SK-N-SH treated with all-trans-retinoic acid at 6 μM for 48 hours (cell line): ENCODE results near the gene MYO3B.

ENCODE experiments used
- ATAC-seq: fragments of 200-7000 bp; cut with Tn5 transposase; 3 replicates; pipeline ENCODE4 v1.9.1; 2020; ENCODE audit warnings: mild to moderate bottlenecking, moderate library complexity
- ARNTL ChIP-seq: fragments of 450-650 bp; formaldehyde crosslinking; IDR thresholded peaks from 2 replicates; pipeline ENCODE4 v1.5.0; 2020; ENCODE audit warnings: low read depth, mild to moderate bottlenecking, moderate library complexity, borderline replicate concordance
- BACH2 ChIP-seq: fragments of 250-450 bp; sonication (Bioruptor Pico); IDR thresholded peaks from 2 replicates; pipeline ENCODE4 v1.9.0; 2021; ENCODE audit warnings: mild to moderate bottlenecking, borderline replicate concordance
- CSDC2 ChIP-seq: fragments of 250-450 bp; sonication (Bioruptor Pico); IDR thresholded peaks from 2 replicates; pipeline ENCODE4 v1.5.0; 2020; ENCODE audit warnings: mild to moderate bottlenecking, moderate library complexity
- CSRNP3 ChIP-seq: fragments of 250-450 bp; sonication (Bioruptor Pico); IDR thresholded peaks from 2 replicates; pipeline ENCODE4 v1.5.1; 2021; ENCODE audit warnings: mild to moderate bottlenecking, moderate library complexity
- ESRRG ChIP-seq: fragments of 250-450 bp; sonication (Bioruptor Pico); IDR thresholded peaks from 2 replicates; pipeline ENCODE4 v1.6.1; 2021; ENCODE audit warnings: mild to moderate bottlenecking
- GLIS3 ChIP-seq: fragments of 250-450 bp; sonication (Bioruptor Pico); IDR thresholded peaks from 2 replicates; pipeline ENCODE4 v1.5.0; 2020; ENCODE audit warnings: mild to moderate bottlenecking, moderate library complexity
- ISL1 ChIP-seq: fragments of 250-450 bp; sonication (Bioruptor Pico); IDR thresholded peaks from 2 replicates; pipeline ENCODE4 v2.1.2; 2022; ENCODE audit warnings: mild to moderate bottlenecking, moderate library complexity
- OSR1 ChIP-seq: fragments of 250-450 bp; sonication (Bioruptor Pico); IDR thresholded peaks from 2 replicates; pipeline ENCODE4 v1.8.0; 2022; ENCODE audit warnings: moderate library complexity, mild to moderate bottlenecking, inconsistent platforms
- PATZ1 ChIP-seq: fragments of 250-450 bp; sonication (Bioruptor Pico); IDR thresholded peaks from 2 replicates; pipeline ENCODE4 v1.8.0; 2020; ENCODE audit warnings: mild to moderate bottlenecking, moderate library complexity, borderline replicate concordance
- POU6F1 ChIP-seq: fragments of 250-450 bp; sonication (Bioruptor Pico); IDR thresholded peaks from 2 replicates; pipeline ENCODE4 v1.8.0; 2021; ENCODE audit warnings: low read depth, mild to moderate bottlenecking, moderate library complexity, borderline replicate concordance
- PPARA ChIP-seq: fragments of 250-450 bp; sonication (Bioruptor Pico); IDR thresholded peaks from 2 replicates; pipeline ENCODE4 v1.5.0; 2020; ENCODE audit warnings: mild to moderate bottlenecking, borderline replicate concordance
- RARB ChIP-seq: fragments of 250-450 bp; sonication (Bioruptor Pico); IDR thresholded peaks from 2 replicates; pipeline ENCODE4 v1.8.0; 2021; ENCODE audit warnings: mild to moderate bottlenecking, moderate library complexity
- SNAI2 ChIP-seq: fragments of 250-450 bp; sonication (Bioruptor Pico); IDR thresholded peaks from 2 replicates; pipeline ENCODE4 v1.5.0; 2020; ENCODE audit warnings: mild to moderate bottlenecking, moderate library complexity
- TCF4 ChIP-seq: fragments of 250-450 bp; sonication (Bioruptor Pico); IDR thresholded peaks from 2 replicates; pipeline ENCODE4 v1.8.0; 2021; ENCODE audit warnings: mild to moderate bottlenecking, moderate library complexity, borderline replicate concordance
- TOX ChIP-seq: fragments of 250-450 bp; sonication (Bioruptor Pico); IDR thresholded peaks from 2 replicates; pipeline ENCODE4 v1.8.0; 2021; ENCODE audit warnings: mild to moderate bottlenecking, moderate library complexity, borderline replicate concordance
- TSHZ2 ChIP-seq: fragments of 250-450 bp; sonication (Bioruptor Pico); IDR thresholded peaks from 2 replicates; pipeline ENCODE4 v1.5.0; 2020; ENCODE audit warnings: mild to moderate bottlenecking, moderate library complexity
- ZC3H10 ChIP-seq: fragments of 250-450 bp; sonication (Bioruptor Pico); IDR thresholded peaks from 2 replicates; pipeline ENCODE4 v1.5.1; 2021; ENCODE audit warnings: mild to moderate bottlenecking, moderate library complexity
- ZFP3 ChIP-seq: fragments of 250-450 bp; sonication (Bioruptor Pico); IDR thresholded peaks from 2 replicates; pipeline ENCODE4 v1.5.0; 2020; ENCODE audit warnings: mild to moderate bottlenecking, moderate library complexity
- ZFP30 ChIP-seq: fragments of 450-650 bp; formaldehyde crosslinking; IDR thresholded peaks from 2 replicates; pipeline ENCODE4 v1.5.0; 2022; ENCODE audit warnings: mild to moderate bottlenecking, moderate library complexity
- ZNF565 ChIP-seq: fragments of 450-650 bp; formaldehyde crosslinking; conservative IDR thresholded peaks from 2 replicates; pipeline ENCODE4 v1.5.0; 2020; ENCODE audit warnings: low read depth, mild to moderate bottlenecking, moderate library complexity
- ZNF70 ChIP-seq: fragments of 450-650 bp; formaldehyde crosslinking; IDR thresholded peaks from 2 replicates; pipeline ENCODE4 v1.5.0; 2020; ENCODE audit warnings: mild to moderate bottlenecking, moderate library complexity
- ZNF8 ChIP-seq: fragments of 450-650 bp; formaldehyde crosslinking; IDR thresholded peaks from 2 replicates; pipeline ENCODE4 v1.5.0; 2020; ENCODE audit warnings: mild to moderate bottlenecking, moderate library complexity

MYO3B gene

DNA sequence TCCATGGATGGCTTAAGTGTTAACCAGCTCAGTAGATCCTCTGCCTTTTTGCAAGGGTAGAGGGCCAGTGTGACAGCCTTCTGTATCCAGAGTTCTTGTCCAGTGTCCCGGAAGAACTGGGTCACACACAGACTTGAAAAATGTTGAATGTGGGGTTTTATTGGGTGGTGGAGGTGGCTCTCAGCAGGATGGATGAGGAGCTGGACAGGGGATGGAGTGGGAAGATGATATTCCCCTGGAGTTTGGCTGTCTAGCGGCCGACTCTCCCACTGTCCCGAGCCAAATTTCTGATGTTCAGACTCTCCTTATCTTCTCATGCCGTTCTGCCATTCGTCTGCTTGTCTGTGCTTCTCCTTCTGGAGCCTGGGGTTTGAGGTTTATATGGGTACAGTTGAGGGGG lies 72.6 kb downstream of the MYO3B start (continued):
- TF ChIP-seq TCF4 (CRISPR knock-in tag) (no peak), OSR1 (CRISPR knock-in tag) (no peak)
- TF ChIP-seq, all 23 proteins: peak for 0

DNA sequence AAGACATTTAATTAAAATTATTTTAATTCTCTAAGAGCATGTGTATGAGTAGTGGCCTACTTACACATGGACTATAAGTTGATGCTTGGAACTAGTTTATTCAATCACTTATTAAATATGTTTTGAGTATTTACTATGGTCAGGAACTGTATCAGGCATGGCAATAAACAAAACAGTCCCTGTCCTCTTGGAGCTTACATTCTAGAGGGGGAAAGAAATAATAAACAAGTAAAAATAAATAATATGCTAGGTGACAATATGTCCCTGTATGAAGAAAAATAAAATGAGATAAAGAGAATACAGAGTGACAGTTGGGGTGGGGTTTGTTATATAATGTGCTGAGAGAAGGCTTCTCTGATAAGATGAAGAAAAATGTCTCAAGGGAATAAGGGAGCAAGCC lies 74.5 kb downstream of the MYO3B start:
- TF ChIP-seq GLIS3 (CRISPR knock-in tag) (no peak), TOX (CRISPR knock-in tag) (no peak), POU6F1 (CRISPR knock-in tag) (no peak), BACH2 (CRISPR knock-in tag) (no peak)
- no peak for ATAC-seq

- TF ChIP-seq ZFP30: no peak
- TF ChIP-seq ZNF70 (CRISPR knock-in tag): no peak
- TF ChIP-seq ESRRG (CRISPR knock-in tag): no peak
- no peak for TF ChIP-seq ZNF8 (CRISPR knock-in tag)
- TF ChIP-seq TOX (CRISPR knock-in tag): no peak
- no peak for TF ChIP-seq POU6F1 (CRISPR knock-in tag)
- no peak for TF ChIP-seq ARNTL (CRISPR knock-in tag)
- TF ChIP-seq PPARA (CRISPR knock-in tag): no peak
- no peak for TF ChIP-seq CSDC2
- no peak for TF ChIP-seq OSR1 (CRISPR knock-in tag)
- no peak for TF ChIP-seq BACH2 (CRISPR knock-in tag)
- no peak for TF ChIP-seq TCF4 (CRISPR knock-in tag)
- no peak for TF ChIP-seq TSHZ2 (CRISPR knock-in tag)
- no peak for TF ChIP-seq ZFP3
- no peak for TF ChIP-seq ZNF565 (CRISPR knock-in tag)
- no peak for ATAC-seq
Measured at GRCh38 chr2:170253721-170254230, 75.8 kb downstream of the MYO3B start.

- ATAC-seq: no peak
- no peak for TF ChIP-seq ISL1 (CRISPR knock-in tag)
- TF ChIP-seq TSHZ2 (CRISPR knock-in tag): no peak
- no peak for TF ChIP-seq BACH2 (CRISPR knock-in tag)
- no peak for TF ChIP-seq ZFP30
- TF ChIP-seq ZC3H10 (CRISPR knock-in tag): no peak
- no peak for TF ChIP-seq ARNTL (CRISPR knock-in tag)
- no peak for TF ChIP-seq PATZ1 (CRISPR knock-in tag)
- no peak for TF ChIP-seq TCF4 (CRISPR knock-in tag)
- no peak for TF ChIP-seq ESRRG (CRISPR knock-in tag)
- TF ChIP-seq ZNF8 (CRISPR knock-in tag): no peak
- no peak for TF ChIP-seq RARB (CRISPR knock-in tag)
- no peak for TF ChIP-seq CSRNP3 (CRISPR knock-in tag)
- TF ChIP-seq ZNF565 (CRISPR knock-in tag): no peak
- TF ChIP-seq SNAI2: no peak
- TF ChIP-seq TOX (CRISPR knock-in tag): no peak
- no peak for TF ChIP-seq PPARA (CRISPR knock-in tag)
Measured at GRCh38 chr2:170254293-170254732, 76.4 kb downstream of the MYO3B start.
